OCI-LY1 (cell line): Measurements from ENCODE around the gene EBF3.

Source experiments
- CTCF ChIP-seq: fragments of 200-600 bp; sonication (generic), shearing (Covaris generic); IDR thresholded peaks from 2 replicates; pipeline ENCODE4 v1.5.1; 2017; ENCODE audit warnings: mild to moderate bottlenecking, antibody characterized with exemption, low read length, moderate library complexity, mixed read lengths
- EZH2 ChIP-seq: fragments of 200-600 bp; sonication (generic), shearing (Covaris generic); IDR thresholded peaks from 2 replicates; pipeline ENCODE4 v1.8.0; 2017; ENCODE audit warnings: borderline replicate concordance, mixed run types, mild to moderate bottlenecking, antibody characterized with exemption, low read length, moderate library complexity, mixed read lengths

GRCh38 chr10:129942019-129942277 lies 22.1 kb downstream of the EBF3 start:
- TF ChIP-seq CTCF (no peak), EZH2 (no peak)
